GM12892 (cell line): ENCODE data around the gene FIGLA.

Source experiments
- POLR2A ChIP-seq: IDR thresholded peaks from 2 replicates; pipeline ENCODE4 v1.6.1; 2011; ENCODE audit warnings: low read depth, low read length, control low read depth
- POLR2AphosphoS5 ChIP-seq: IDR thresholded peaks from 2 replicates; pipeline ENCODE4 v1.6.1; 2011; ENCODE audit warnings: low read depth, low read length, control low read depth

GRCh38 chr2:70745276-70745825 lies 45.1 kb downstream of the FIGLA start:
- TF ChIP-seq POLR2AphosphoS5 (no peak), POLR2A (no peak)
